GM23338 (cell line): ENCODE data around the gene CHST13. TPM values are rescaled to one million over a fixed set of nuclear protein-coding genes. Genes with fewer than 3 reads are reported as not detected.

Source experiments
- ATAC-seq: fragments of 200-7000 bp; cut with Tn5 transposase; 3 replicates; pipeline ENCODE4 v1.9.1; 2020
- DNase-seq: peaks from one replicate; pipeline ENCODE4 v3.0.0-alpha.2; 2015; ENCODE audit warnings: low spot score
- H2AFZ ChIP-seq: fragments of 200-600 bp; sonication (generic); 2 replicates; pipeline ENCODE4 v1.8.0; 2016; ENCODE audit warnings: antibody characterized with exemption, mild to moderate bottlenecking, moderate library complexity
- H3F3A ChIP-seq: fragments of 200-600 bp; sonication (generic); replicated peaks from 2 replicates; pipeline ENCODE4 v1.8.0; 2017; ENCODE audit warnings: antibody characterized with exemption, mixed run types, low read depth
- H3K27ac ChIP-seq: fragments of 200-600 bp; sonication (generic); 2 replicates; pipeline ENCODE4 v1.6.1; 2016; ENCODE audit warnings: low read depth
- H3K27me3 ChIP-seq: fragments of 200-600 bp; sonication (generic); 2 replicates; pipeline ENCODE4 v1.8.0; 2016; ENCODE audit warnings: mild to moderate bottlenecking, mixed run types, moderate library complexity; ENCODE audit not compliant: insufficient read depth
- H3K36me3 ChIP-seq: fragments of 200-600 bp; sonication (generic); 2 replicates; pipeline ENCODE4 v1.8.0; 2016; ENCODE audit warnings: mild to moderate bottlenecking; ENCODE audit not compliant: insufficient read depth
- H3K4me1 ChIP-seq: fragments of 200-600 bp; sonication (generic); 2 replicates; pipeline ENCODE4 v1.8.0; 2016; ENCODE audit warnings: mild to moderate bottlenecking, moderate library complexity; ENCODE audit not compliant: insufficient read depth
- H3K4me2 ChIP-seq: fragments of 200-600 bp; sonication (generic); 2 replicates; pipeline ENCODE4 v1.7.1; 2017; ENCODE audit warnings: mixed run types
- H3K4me3 ChIP-seq: fragments of 200-600 bp; sonication (generic); 2 replicates; pipeline ENCODE4 v1.6.1; 2016; ENCODE audit warnings: mixed run types
- H3K79me2 ChIP-seq: fragments of 200-600 bp; sonication (generic); replicated peaks from 2 replicates; pipeline ENCODE4 v1.8.0; 2017; ENCODE audit warnings: mild to moderate bottlenecking; ENCODE audit not compliant: insufficient read depth
- H3K9me2 ChIP-seq: fragments of 200-600 bp; sonication (generic); 2 replicates; pipeline ENCODE4 v1.8.0; 2017; ENCODE audit not compliant: insufficient read depth
- H4K20me1 ChIP-seq: fragments of 200-600 bp; sonication (generic); replicated peaks from 2 replicates; pipeline ENCODE4 v1.8.0; 2017; ENCODE audit warnings: mild to moderate bottlenecking; ENCODE audit not compliant: insufficient read depth
- H3K27ac Mint-ChIP-seq: 2 replicates; pipeline ENCODE4 v1.8.0; 2020; ENCODE audit warnings: inconsistent platforms, mild to moderate bottlenecking, moderate library complexity, mixed read lengths
- H3K27me3 Mint-ChIP-seq: 3 replicates; pipeline ENCODE4 v1.8.0; 2022; ENCODE audit warnings: low read depth, mild to moderate bottlenecking, moderate library complexity, mixed read lengths, inconsistent platforms; ENCODE audit not compliant: insufficient read depth, poor library complexity
- H3K36me3 Mint-ChIP-seq: 3 replicates; pipeline ENCODE4 v1.8.0; 2021; ENCODE audit warnings: low read depth, mild to moderate bottlenecking, inconsistent platforms, moderate library complexity, mixed read lengths
- H3K4me1 Mint-ChIP-seq: 3 replicates; pipeline ENCODE4 v1.8.0; 2020; ENCODE audit warnings: mild to moderate bottlenecking, inconsistent platforms, mixed read lengths
- H3K4me3 Mint-ChIP-seq: 3 replicates; pipeline ENCODE4 v1.8.0; 2021; ENCODE audit warnings: moderate library complexity, mild to moderate bottlenecking, inconsistent platforms, mixed read lengths
- H3K9me3 Mint-ChIP-seq: 3 replicates; pipeline ENCODE4 v1.8.0; 2020; ENCODE audit warnings: moderate library complexity, mild to moderate bottlenecking, inconsistent platforms, mixed read lengths
- CTCF ChIP-seq, 2 experiments: fragments of 200-600 bp in 1 of 2; sonication (generic) in 1 of 2; conservative IDR thresholded peaks; 2 replicates each; pipeline versions ENCODE4 v1.5.1 to v1.6.1; 2016 to 2017; ENCODE audit warnings: antibody characterized with exemption in 2 of 2, low read depth in 2 of 2, mild to moderate bottlenecking in 2 of 2, moderate library complexity in 1 of 2
- ETS1 ChIP-seq: IDR thresholded peaks from 2 replicates; pipeline ENCODE4 v1.6.1; 2016; ENCODE audit warnings: antibody characterized with exemption
- EZH2 ChIP-seq: fragments of 200-600 bp; sonication (generic); IDR thresholded peaks from one replicate; pipeline ENCODE4 v1.8.0; 2017; ENCODE audit warnings: antibody characterized with exemption, mild to moderate bottlenecking, low read depth; ENCODE audit not compliant: unreplicated experiment
- EZH2phosphoT487 ChIP-seq: fragments of 200-600 bp; sonication (generic); IDR thresholded peaks from one replicate; pipeline ENCODE4 v1.8.1; 2018; ENCODE audit warnings: antibody characterized with exemption; ENCODE audit not compliant: unreplicated experiment
- JUNB ChIP-seq: IDR thresholded peaks from one replicate; pipeline ENCODE4 v1.6.1; 2016; ENCODE audit warnings: antibody characterized with exemption; ENCODE audit not compliant: unreplicated experiment
- NANOG ChIP-seq: IDR thresholded peaks from 2 replicates; pipeline ENCODE4 v1.6.1; 2016; ENCODE audit warnings: antibody characterized with exemption, borderline replicate concordance
- POLR2AphosphoS5 ChIP-seq: IDR thresholded peaks from 2 replicates; pipeline ENCODE4 v1.6.1; 2016; ENCODE audit warnings: antibody characterized with exemption, low read depth
- REST ChIP-seq: IDR thresholded peaks from one replicate; pipeline ENCODE4 v1.6.1; 2018; ENCODE audit warnings: antibody characterized with exemption; ENCODE audit not compliant: unreplicated experiment
- STAT1 ChIP-seq: IDR thresholded peaks from one replicate; pipeline ENCODE4 v1.6.1; 2016; ENCODE audit warnings: antibody characterized with exemption; ENCODE audit not compliant: unreplicated experiment
- ZNF114 ChIP-seq: fragments of 250-450 bp; sonication (Bioruptor Pico); IDR thresholded peaks from 2 replicates; pipeline ENCODE4 v1.5.0; 2020; ENCODE audit warnings: mild to moderate bottlenecking, moderate library complexity
- ZNF331 ChIP-seq: fragments of 250-450 bp; sonication (Bioruptor Pico); IDR thresholded peaks from 2 replicates; pipeline ENCODE4 v1.5.0; 2020; ENCODE audit warnings: low read depth, mild to moderate bottlenecking, moderate library complexity
- polyA plus RNA-seq: library from polyadenylated mRNA; unstranded; fragments of >200 nt; fragmentation: Nextera tagmentation; extraction: Ambion mirVana; gene quantifications from 2 replicates; pipeline ENCODE4 v1.2.1, GENCODE V29; 2016
- total RNA-seq: library from RNA; depleted of rRNA; stranded (reverse); fragments of >200 nt; shearing (Covaris generic); gene quantifications from 2 replicates; pipeline ENCODE4 v1.2.3, GENCODE V29; 2014

CHST13 gene
- total and polyA plus RNA-seq, 2 experiments from 2014 or later = 3.7 to 8.4 TPM

GRCh38 chr3:126514161-126514560 is 9.8 kb upstream of the CHST13 start:
- Histone ChIP-seq H3K79me2 (no peaks in the 10 kb centered on the region), H3K27me3 (no peaks in the 10 kb centered on the region), H2AFZ (no peak overlapping the region), H3K4me3 (no peak overlapping the region), H3K27ac (no peak overlapping the region), H4K20me1 (no peaks in the 10 kb centered on the region), H3F3A (no peaks in the 10 kb centered on the region), H3K4me2 (no peak overlapping the region), H3K9me2 (no peaks in the 10 kb centered on the region), H3K4me1 (no peaks in the 10 kb centered on the region), H3K36me3 (no peaks in the 10 kb centered on the region)
- Mint-ChIP-seq H3K4me3 (no peak overlapping the region), H3K27me3 (peaks cover 6% of the 10 kb centered on the region), H3K9me3 (no peaks in the 10 kb centered on the region), H3K4me1 (peaks cover 2% of the 10 kb centered on the region; the same call in 1 of the 3 replicates), H3K27ac (no peak overlapping the region), H3K36me3 (no peaks in the 10 kb centered on the region)
- ATAC-seq (no peak), DNase-seq (no peak)
- no peak for TF ChIP-seq POLR2AphosphoS5
- TF ChIP-seq ZNF331 = no peak
- no peak for TF ChIP-seq ETS1
- no peak for TF ChIP-seq ZNF114
- TF ChIP-seq JUNB = no peak
- TF ChIP-seq EZH2 = no peak
- TF ChIP-seq NANOG = no peak
- TF ChIP-seq REST = no peak
- TF ChIP-seq EZH2phosphoT487 = no peak
- no peak for TF ChIP-seq STAT1
- TF ChIP-seq CTCF (conservative IDR thresholded peaks at IDR 0.05; ENCODE audit: low read depth in 2 of 2) = no peak
